Mesodermal cell (in vitro differentiated cells): ENCODE results near the gene BPHL. TPM values are rescaled to one million over a fixed set of nuclear protein-coding genes. Genes with fewer than 3 reads are reported as not detected.
"Not testable (repeated sequence)": the region's sequence is repeated elsewhere in the genome, so short reads cannot be mapped to it uniquely, and the experiment has no call there.

Experiments
- H3K27ac ChIP-seq: 2 replicates; pipeline ENCODE4 v1.7.0; 2013; ENCODE audit warnings: mild to moderate bottlenecking, low read depth, low read length, moderate library complexity; ENCODE audit not compliant: severe bottlenecking
- H3K36me3 ChIP-seq: 2 replicates; pipeline ENCODE4 v1.7.1; 2013; ENCODE audit warnings: mild to moderate bottlenecking, low read length, moderate library complexity; ENCODE audit not compliant: control insufficient read depth, insufficient read depth
- H3K4me1 ChIP-seq: one replicate; pipeline ENCODE4 v1.7.1; 2013; ENCODE audit warnings: mild to moderate bottlenecking, low read length; ENCODE audit not compliant: insufficient read depth, control insufficient read depth, poor library complexity, severe bottlenecking
- H3K4me3 ChIP-seq: 2 replicates; pipeline ENCODE4 v1.7.0; 2013; ENCODE audit warnings: low read length, control low read depth, mild to moderate bottlenecking; ENCODE audit not compliant: insufficient read depth, poor library complexity, severe bottlenecking; ENCODE audit errors: extremely low read depth
- H3K9me3 ChIP-seq: 2 replicates; pipeline ENCODE4 v1.7.1; 2013; ENCODE audit warnings: mild to moderate bottlenecking, low read length, moderate library complexity; ENCODE audit not compliant: control insufficient read depth
- WGBS, 2 experiments: methylation state at CpG; one replicate each; pipeline ENCODE4 v1.1.5; 2013; ENCODE audit warnings: missing lambda C conversion rate in 2 of 2; ENCODE audit not compliant: insufficient coverage in 2 of 2; 5-methylcytosine and 5-hydroxymethylcytosine counted together
- polyA plus RNA-seq, 2 experiments: library from polyadenylated mRNA; stranded (reverse); fragments of 50-300 nt; gene quantifications; one replicate each; pipeline ENCODE4 v1.2.3, GENCODE V29; 2013

The BPHL gene
- 23.3 TPM for polyA plus RNA-seq (2013, experiment 1 of 2)
- polyA plus RNA-seq (2013, experiment 2 of 2) = 21.1 TPM

GRCh38 chr6:3118353-3119039 lies at the start of gene BPHL:
BPHL (plus strand) TSS chr6:3118711; CDS start chr6:3118741, 30 bp downstream.
- Histone ChIP-seq H3K27ac (peak within 1 kb of the TSS; percentile 92), H3K36me3 (peaks cover 12% of the 10 kb centered on the region), H3K9me3 (no peaks in the 10 kb centered on the region), H3K4me1 (no peaks in the 10 kb centered on the region), H3K4me3 (peak within 1 kb of the TSS; percentile 79)
- 0% methylated on average over 75 to 83 of the region's 89 CpGs for WGBS, 2 experiments

- no peak overlapping the region for H3K4me3 ChIP-seq
- H3K27ac ChIP-seq = no peak overlapping the region
- H3K9me3 ChIP-seq = peaks cover 6% of the 10 kb centered on the region
- peaks cover 17% of the 10 kb centered on the region for H3K36me3 ChIP-seq
- peaks cover 7% of the 10 kb centered on the region for H3K4me1 ChIP-seq
- WGBS, 2 experiments = no CpG with 5 or more reads among the region's 2 CpGs
Measured at GRCh38 chr6:3071568-3071967, 46.9 kb upstream of the BPHL start.

- H3K9me3 ChIP-seq = no peaks in the 10 kb centered on the region
- peaks cover 7% of the 10 kb centered on the region for H3K4me1 ChIP-seq
- H3K36me3 ChIP-seq = peaks cover 29% of the 10 kb centered on the region
- H3K27ac ChIP-seq = no peak overlapping the region
- 100% methylated on average over 1 of the region's 7 CpGs for WGBS, 2 experiments
- H3K4me3 ChIP-seq = no peak overlapping the region
Measured at GRCh38 chr6:3072798-3073197, 45.7 kb upstream of the BPHL start.

GRCh38 chr6:3073382-3073781 lies 45.1 kb upstream of the BPHL start:
- H3K27ac ChIP-seq = no peak overlapping the region
- 90 to 92% methylated on average over 7 to 8 of the region's 11 CpGs for WGBS, 2 experiments
- H3K4me3 ChIP-seq = no peak overlapping the region
- H3K9me3 ChIP-seq = no peaks in the 10 kb centered on the region
- H3K4me1 ChIP-seq = peaks cover 7% of the 10 kb centered on the region
- peaks cover 35% of the 10 kb centered on the region for H3K36me3 ChIP-seq

- H3K9me3 ChIP-seq = no peaks in the 10 kb centered on the region
- 61 to 69% methylated on average over 2 to 4 of the region's 4 CpGs for WGBS, 2 experiments
- peaks cover 7% of the 10 kb centered on the region for H3K4me1 ChIP-seq
- H3K36me3 ChIP-seq = peaks cover 58% of the 10 kb centered on the region
- no peak overlapping the region for H3K27ac ChIP-seq
- H3K4me3 ChIP-seq = no peak overlapping the region
Measured at GRCh38 chr6:3075772-3076113, 42.8 kb upstream of the BPHL start.

GRCh38 chr6:3076320-3076719 lies 42.2 kb upstream of the BPHL start:
- Histone ChIP-seq H3K27ac (no peak overlapping the region), H3K4me1 (peaks cover 7% of the 10 kb centered on the region), H3K9me3 (no peaks in the 10 kb centered on the region), H3K4me3 (no peak overlapping the region), H3K36me3 (peaks cover 64% of the 10 kb centered on the region)
- WGBS, 2 experiments = 75% methylated on average over 1 of the region's 3 CpGs; no CpG with 5 or more reads in 1 of the 2 experiments

- H3K27ac ChIP-seq = no peak overlapping the region
- no peaks in the 10 kb centered on the region for H3K9me3 ChIP-seq
- H3K4me1 ChIP-seq = peaks cover 7% of the 10 kb centered on the region
- H3K36me3 ChIP-seq = peaks cover 68% of the 10 kb centered on the region
- WGBS, 2 experiments = 95 to 100% methylated on average over 6 to 7 of the region's 9 CpGs
- H3K4me3 ChIP-seq = no peak overlapping the region
Measured at GRCh38 chr6:3077430-3077829, 41.1 kb upstream of the BPHL start.

GRCh38 chr6:3078952-3079351 lies 39.6 kb upstream of the BPHL start:
- H3K4me3 ChIP-seq, H3K4me1 ChIP-seq, H3K9me3 ChIP-seq, H3K27ac ChIP-seq: not testable (repeated sequence)
- 94 to 97% methylated on average over 4 to 6 of the region's 8 CpGs for WGBS, 2 experiments
- peaks cover 73% of the 10 kb centered on the region for H3K36me3 ChIP-seq

- H3K36me3 ChIP-seq = peaks cover 79% of the 10 kb centered on the region
- no peaks in the 10 kb centered on the region for H3K9me3 ChIP-seq
- no peak overlapping the region for H3K27ac ChIP-seq
- WGBS, 2 experiments = no CpG with 5 or more reads among the region's 1 CpG
- no peak overlapping the region for H3K4me3 ChIP-seq
- H3K4me1 ChIP-seq = peaks cover 7% of the 10 kb centered on the region
Measured at GRCh38 chr6:3079682-3080081, 38.8 kb upstream of the BPHL start.

- WGBS, 2 experiments = 85 to 97% methylated on average over 2 to 3 of the region's 5 CpGs
- no peak overlapping the region for H3K27ac ChIP-seq
- no peaks in the 10 kb centered on the region for H3K9me3 ChIP-seq
- H3K4me1 ChIP-seq = no peaks in the 10 kb centered on the region
- no peak overlapping the region for H3K4me3 ChIP-seq
- H3K36me3 ChIP-seq = peaks cover 97% of the 10 kb centered on the region
Measured at GRCh38 chr6:3081960-3082359, 36.6 kb upstream of the BPHL start.

GRCh38 chr6:3085074-3085473 lies 33.4 kb upstream of the BPHL start:
- Histone ChIP-seq H3K36me3 (peaks cover 95% of the 10 kb centered on the region), H3K4me1 (no peaks in the 10 kb centered on the region), H3K4me3 (no peak overlapping the region), H3K27ac (no peak overlapping the region), H3K9me3 (peaks cover 6% of the 10 kb centered on the region)
- WGBS, 2 experiments = 96 to 100% methylated on average over 4 of the region's 4 CpGs
